GM20431 (cell line): ENCODE data around the gene RANBP9.

ENCODE experiments used
- in situ Hi-C: fragments of 300-500 bp; cut with MseI, MboI; formaldehyde crosslinking; loops from one replicate; pipeline ENCODE4 v1.15.0; 2020; ENCODE audit warnings: low sequenced_read_pairs; ENCODE audit not compliant: unreplicated experiment

Gene RANBP9

GRCh38 chr6:13660893-13661292 lies 50.7 kb downstream of the RANBP9 start:
- in situ Hi-C loops: no loop called here

- in situ Hi-C loops: no loop called here
These were observed 51.4 kb downstream of the RANBP9 start for GRCh38 chr6:13660273-13660672.

GRCh38 chr6:13655700-13656099 lies 55.9 kb downstream of the RANBP9 start:
- in situ Hi-C loops: no loop called here

- in situ Hi-C loops: no loop called here
These were observed 57.1 kb downstream of the RANBP9 start for GRCh38 chr6:13654496-13654895.

GRCh38 chr6:13653296-13653695 lies 58.3 kb downstream of the RANBP9 start:
- in situ Hi-C loops: no loop called here

- in situ Hi-C loops: no loop called here
These were observed 62.2 kb downstream of the RANBP9 start for GRCh38 chr6:13649393-13649792.

GRCh38 chr6:13648850-13649249 lies 62.8 kb downstream of the RANBP9 start:
- in situ Hi-C loops: no loop called here

GRCh38 chr6:13643125-13643524 lies 68.5 kb downstream of the RANBP9 start:
- in situ Hi-C loops: no loop called here

GRCh38 chr6:13641315-13641714 lies 70.3 kb downstream of the RANBP9 start:
- in situ Hi-C loops: no loop called here

GRCh38 chr6:13638626-13639025 lies 73.0 kb downstream of the RANBP9 start:
- in situ Hi-C loops: no loop called here

- in situ Hi-C loops: no loop called here
These were observed 73.6 kb downstream of the RANBP9 start for GRCh38 chr6:13638014-13638413.

- in situ Hi-C loops: no loop called here
These were observed 75.5 kb downstream of the RANBP9 start for GRCh38 chr6:13635948-13636658.

- in situ Hi-C loops: no loop called here
These were observed 78.3 kb downstream of the RANBP9 start for GRCh38 chr6:13633343-13633742.

- in situ Hi-C loops: no loop called here
These were observed 81.1 kb downstream of the RANBP9 start for GRCh38 chr6:13630499-13630898.

GRCh38 chr6:13629459-13630116 lies 82.0 kb downstream of the RANBP9 start:
- in situ Hi-C loops: no loop called here

GRCh38 chr6:13624871-13625288 lies 86.8 kb downstream of the RANBP9 start:
- in situ Hi-C loops: no loop called here

- in situ Hi-C loops: no loop called here
These were observed 94.6 kb downstream of the RANBP9 start for GRCh38 chr6:13617066-13617465.

GRCh38 chr6:13615792-13616120 lies 95.9 kb downstream of the RANBP9 start:
- in situ Hi-C loops: no loop called here

- in situ Hi-C loops: no loop called here
These were observed 96.5 kb downstream of the RANBP9 start, which contains the start of gene NOL7 for GRCh38 chr6:13614926-13615791. TSS of gene NOL7 (plus strand) at chr6:13615335. CDS start at chr6:13615359, 24 bp downstream.

- in situ Hi-C loops: no loop called here
These were observed 97.3 kb downstream of the RANBP9 start for GRCh38 chr6:13614126-13614925.
